HepG2 (cell line): Measurements from ENCODE around the gene CAMK2G. TPM values are rescaled to one million over a fixed set of nuclear protein-coding genes. Genes with fewer than 3 reads are reported as not detected.
A peak's percentile ranks its signal among the peaks of the same experiment; 100 is the strongest.

Experiments
- CBX1 ChIP-seq: IDR thresholded peaks from one replicate; pipeline ENCODE4 v1.6.1; 2016; ENCODE audit warnings: antibody characterized with exemption, low read depth
- EEA1 ChIP-seq: sonication (generic); formaldehyde crosslinking; IDR thresholded peaks from 2 replicates; pipeline ENCODE4 v1.5.1; 2020; ENCODE audit warnings: mild to moderate bottlenecking, missing genetic modification reagents, borderline replicate concordance
- ETV5 ChIP-seq: IDR thresholded peaks from 2 replicates; pipeline ENCODE4 v1.6.1; 2018; ENCODE audit warnings: missing biosample characterization, missing genetic modification reagents, inconsistent platforms, borderline replicate concordance
- GZF1 ChIP-seq: sonication (generic); formaldehyde crosslinking; IDR thresholded peaks from 2 replicates; pipeline ENCODE4 v1.5.1; 2020; ENCODE audit warnings: mild to moderate bottlenecking, missing genetic modification reagents
- HNRNPK ChIP-seq: fragments of 200-400 bp; formaldehyde crosslinking; IDR thresholded peaks from 2 replicates; pipeline ENCODE4 v1.6.1; 2018; ENCODE audit warnings: low read length, low read depth, moderate library complexity, mild to moderate bottlenecking; ENCODE audit not compliant: poor library complexity, severe bottlenecking
- NPAS2 ChIP-seq: sonication (generic); formaldehyde crosslinking; IDR thresholded peaks from 2 replicates; pipeline ENCODE4 v1.8.0; 2022; ENCODE audit warnings: mild to moderate bottlenecking, missing genetic modification reagents, borderline replicate concordance
- NRL ChIP-seq: sonication (generic); formaldehyde crosslinking; IDR thresholded peaks from 2 replicates; pipeline ENCODE4 v1.5.0; 2020; ENCODE audit warnings: missing genetic modification reagents, mild to moderate bottlenecking, moderate library complexity, borderline replicate concordance
- TAF1 ChIP-seq: sonication (generic); formaldehyde crosslinking; IDR thresholded peaks from 2 replicates; pipeline ENCODE4 v1.4.0; 2020; ENCODE audit warnings: missing genetic modification reagents
- XBP1 ChIP-seq: sonication (generic); formaldehyde crosslinking; IDR thresholded peaks from 2 replicates; pipeline ENCODE4 v1.5.0; 2020; ENCODE audit warnings: missing genetic modification reagents
- ZMYM3 ChIP-seq: sonication (generic); formaldehyde crosslinking; IDR thresholded peaks from 2 replicates; pipeline ENCODE4 v1.5.1; 2020; ENCODE audit warnings: mild to moderate bottlenecking, missing genetic modification reagents
- ZNF772 ChIP-seq: sonication (generic); formaldehyde crosslinking; IDR thresholded peaks from 2 replicates; pipeline ENCODE4 v1.5.0; 2020; ENCODE audit warnings: mild to moderate bottlenecking, missing genetic modification reagents
- ZNF839 ChIP-seq: sonication (generic); formaldehyde crosslinking; IDR thresholded peaks from 2 replicates; pipeline ENCODE4 v1.4.0; 2020; ENCODE audit warnings: missing genetic modification reagents, mild to moderate bottlenecking, borderline replicate concordance
- polyA plus RNA-seq, 8 experiments: library from polyadenylated mRNA; depleted of rRNA in 3 of 8; stranded (reverse) in 7 of 8; unstranded in 1 of 8; fragments of >200 nt; fragmentation: Illumina TruSeq in 4 of 8; extraction: Trizol in 4 of 8; gene quantifications; 2 replicates each; pipeline versions ENCODE4 v1.2.1 to v1.2.3, GENCODE V29; 2011 to 2016; ENCODE audit warnings: low read depth in 4 of 8, missing spikeins in 1 of 8, mixed read lengths in 1 of 8; ENCODE audit not compliant: insufficient read depth in 1 of 8
- total RNA-seq, 5 experiments: library from RNA; depleted of rRNA; stranded (reverse); fragments of >200 nt; fragmentation: Illumina TruSeq; extraction: Trizol; gene quantifications; 2 replicates each; pipeline ENCODE4 v1.2.3, GENCODE V29; 2016; ENCODE audit warnings: low read depth in 1 of 5
- TF ChIP-seq, protein P1 (sequence below): sonication (generic); formaldehyde crosslinking; IDR thresholded peaks from 2 replicates; pipeline ENCODE4 v1.4.0; 2020; ENCODE audit warnings: mild to moderate bottlenecking, missing genetic modification reagents
- TF ChIP-seq, protein P2 (sequence below): sonication (generic); formaldehyde crosslinking; IDR thresholded peaks from 2 replicates; pipeline ENCODE4 v1.5.0; 2020; ENCODE audit warnings: missing genetic modification reagents
- TF ChIP-seq, protein P3 (sequence below): sonication (generic); formaldehyde crosslinking; IDR thresholded peaks from 2 replicates; pipeline ENCODE4 v1.9.0; 2021; ENCODE audit warnings: missing genetic modification reagents, borderline replicate concordance
- TF ChIP-seq, protein P4 (sequence below): sonication (generic); IDR thresholded peaks from 2 replicates; pipeline ENCODE4 v1.6.1; 2016; ENCODE audit warnings: low read depth, borderline replicate concordance
- TF ChIP-seq, protein P5 (sequence below): fragments of 450-650 bp; IDR thresholded peaks from 2 replicates; pipeline ENCODE4 v1.6.1; 2017
- TF ChIP-seq, protein P6 (sequence below): IDR thresholded peaks from 2 replicates; pipeline ENCODE4 v1.6.1; 2018; ENCODE audit warnings: missing genetic modification reagents, mild to moderate bottlenecking, missing compliant biosample characterization

CAMK2G gene
- total and polyA plus RNA-seq, 2 of the 13 experiments (the other 11 are each of a cell fraction or from before 2014, with no cell fraction given) = 15.9 to 18.8 TPM

DNA sequence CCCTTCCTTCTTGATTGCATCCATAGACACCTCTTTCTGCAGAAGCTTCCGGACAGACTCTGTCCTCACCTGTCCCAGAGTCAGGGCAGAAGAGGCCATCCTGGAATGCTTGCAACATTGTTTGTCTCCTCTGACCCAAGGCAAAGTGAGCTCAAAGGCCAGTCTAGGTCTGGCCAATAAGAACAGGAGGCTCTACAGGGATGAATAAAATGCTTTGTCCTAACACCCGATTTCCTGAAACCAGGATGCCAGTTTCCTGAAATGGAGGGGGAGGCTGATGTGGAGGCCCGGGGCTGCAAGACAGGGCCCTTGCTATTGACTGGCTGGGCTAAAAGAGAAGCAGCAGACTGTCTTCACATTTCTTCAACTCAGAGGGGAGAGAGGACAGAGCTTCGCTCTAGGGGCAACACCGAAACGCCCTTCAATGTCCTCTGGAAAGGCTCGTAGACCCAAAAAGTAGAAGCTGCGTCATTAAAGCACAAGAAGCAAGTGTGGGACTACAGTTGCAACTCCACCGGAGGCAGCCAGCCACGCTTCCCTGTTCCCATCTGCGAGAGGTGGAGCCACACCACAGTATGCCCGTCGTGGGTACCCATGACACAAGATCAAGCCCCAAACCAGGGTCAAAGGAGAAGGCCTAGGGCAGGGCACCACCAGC is 33.8 kb downstream of the CAMK2G start (continued):
- TF ChIP-seq, protein P1, sequence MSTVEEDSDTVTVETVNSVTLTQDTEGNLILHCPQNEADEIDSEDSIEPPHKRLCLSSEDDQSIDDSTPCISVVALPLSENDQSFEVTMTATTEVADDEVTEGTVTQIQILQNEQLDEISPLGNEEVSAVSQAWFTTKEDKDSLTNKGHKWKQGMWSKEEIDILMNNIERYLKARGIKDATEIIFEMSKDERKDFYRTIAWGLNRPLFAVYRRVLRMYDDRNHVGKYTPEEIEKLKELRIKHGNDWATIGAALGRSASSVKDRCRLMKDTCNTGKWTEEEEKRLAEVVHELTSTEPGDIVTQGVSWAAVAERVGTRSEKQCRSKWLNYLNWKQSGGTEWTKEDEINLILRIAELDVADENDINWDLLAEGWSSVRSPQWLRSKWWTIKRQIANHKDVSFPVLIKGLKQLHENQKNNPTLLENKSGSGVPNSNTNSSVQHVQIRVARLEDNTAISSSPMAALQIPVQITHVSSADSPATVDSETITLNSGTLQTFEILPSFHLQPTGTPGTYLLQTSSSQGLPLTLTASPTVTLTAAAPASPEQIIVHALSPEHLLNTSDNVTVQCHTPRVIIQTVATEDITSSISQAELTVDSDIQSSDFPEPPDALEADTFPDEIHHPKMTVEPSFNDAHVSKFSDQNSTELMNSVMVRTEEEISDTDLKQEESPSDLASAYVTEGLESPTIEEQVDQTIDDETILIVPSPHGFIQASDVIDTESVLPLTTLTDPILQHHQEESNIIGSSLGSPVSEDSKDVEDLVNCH (CRISPR knock-in tag) = no peak
- TF ChIP-seq ZNF839 (no peak), ZNF772 (CRISPR knock-in tag) (peak; percentile 61; the same call in 1 of the 2 replicates), ETV5 (CRISPR knock-in tag) (peak; percentile 97), NPAS2 (CRISPR knock-in tag) (no peak), ZMYM3 (CRISPR knock-in tag) (peak; percentile 73; the same call in 1 of the 2 replicates), TAF1 (CRISPR knock-in tag) (no peak; the same call in 1 of the 2 replicates), XBP1 (CRISPR knock-in tag) (no peak), NRL (no peak), GZF1 (CRISPR knock-in tag) (no peak), HNRNPK (no peak), CBX1 (no peak), EEA1 (CRISPR knock-in tag) (no peak)
- TF ChIP-seq, protein P2, sequence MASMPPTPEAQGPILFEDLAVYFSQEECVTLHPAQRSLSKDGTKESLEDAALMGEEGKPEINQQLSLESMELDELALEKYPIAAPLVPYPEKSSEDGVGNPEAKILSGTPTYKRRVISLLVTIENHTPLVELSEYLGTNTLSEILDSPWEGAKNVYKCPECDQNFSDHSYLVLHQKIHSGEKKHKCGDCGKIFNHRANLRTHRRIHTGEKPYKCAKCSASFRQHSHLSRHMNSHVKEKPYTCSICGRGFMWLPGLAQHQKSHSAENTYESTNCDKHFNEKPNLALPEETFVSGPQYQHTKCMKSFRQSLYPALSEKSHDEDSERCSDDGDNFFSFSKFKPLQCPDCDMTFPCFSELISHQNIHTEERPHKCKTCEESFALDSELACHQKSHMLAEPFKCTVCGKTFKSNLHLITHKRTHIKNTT (CRISPR knock-in tag) = no peak
- TF ChIP-seq, protein P3, sequence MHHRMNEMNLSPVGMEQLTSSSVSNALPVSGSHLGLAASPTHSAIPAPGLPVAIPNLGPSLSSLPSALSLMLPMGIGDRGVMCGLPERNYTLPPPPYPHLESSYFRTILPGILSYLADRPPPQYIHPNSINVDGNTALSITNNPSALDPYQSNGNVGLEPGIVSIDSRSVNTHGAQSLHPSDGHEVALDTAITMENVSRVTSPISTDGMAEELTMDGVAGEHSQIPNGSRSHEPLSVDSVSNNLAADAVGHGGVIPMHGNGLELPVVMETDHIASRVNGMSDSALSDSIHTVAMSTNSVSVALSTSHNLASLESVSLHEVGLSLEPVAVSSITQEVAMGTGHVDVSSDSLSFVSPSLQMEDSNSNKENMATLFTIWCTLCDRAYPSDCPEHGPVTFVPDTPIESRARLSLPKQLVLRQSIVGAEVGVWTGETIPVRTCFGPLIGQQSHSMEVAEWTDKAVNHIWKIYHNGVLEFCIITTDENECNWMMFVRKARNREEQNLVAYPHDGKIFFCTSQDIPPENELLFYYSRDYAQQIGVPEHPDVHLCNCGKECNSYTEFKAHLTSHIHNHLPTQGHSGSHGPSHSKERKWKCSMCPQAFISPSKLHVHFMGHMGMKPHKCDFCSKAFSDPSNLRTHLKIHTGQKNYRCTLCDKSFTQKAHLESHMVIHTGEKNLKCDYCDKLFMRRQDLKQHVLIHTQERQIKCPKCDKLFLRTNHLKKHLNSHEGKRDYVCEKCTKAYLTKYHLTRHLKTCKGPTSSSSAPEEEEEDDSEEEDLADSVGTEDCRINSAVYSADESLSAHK (CRISPR knock-in tag) = no peak
- TF ChIP-seq, protein P4, sequence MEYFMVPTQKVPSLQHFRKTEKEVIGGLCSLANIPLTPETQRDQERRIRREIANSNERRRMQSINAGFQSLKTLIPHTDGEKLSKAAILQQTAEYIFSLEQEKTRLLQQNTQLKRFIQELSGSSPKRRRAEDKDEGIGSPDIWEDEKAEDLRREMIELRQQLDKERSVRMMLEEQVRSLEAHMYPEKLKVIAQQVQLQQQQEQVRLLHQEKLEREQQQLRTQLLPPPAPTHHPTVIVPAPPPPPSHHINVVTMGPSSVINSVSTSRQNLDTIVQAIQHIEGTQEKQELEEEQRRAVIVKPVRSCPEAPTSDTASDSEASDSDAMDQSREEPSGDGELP = peak; percentile 55; the same call in 1 of the 2 replicates
- TF ChIP-seq, protein P5, sequence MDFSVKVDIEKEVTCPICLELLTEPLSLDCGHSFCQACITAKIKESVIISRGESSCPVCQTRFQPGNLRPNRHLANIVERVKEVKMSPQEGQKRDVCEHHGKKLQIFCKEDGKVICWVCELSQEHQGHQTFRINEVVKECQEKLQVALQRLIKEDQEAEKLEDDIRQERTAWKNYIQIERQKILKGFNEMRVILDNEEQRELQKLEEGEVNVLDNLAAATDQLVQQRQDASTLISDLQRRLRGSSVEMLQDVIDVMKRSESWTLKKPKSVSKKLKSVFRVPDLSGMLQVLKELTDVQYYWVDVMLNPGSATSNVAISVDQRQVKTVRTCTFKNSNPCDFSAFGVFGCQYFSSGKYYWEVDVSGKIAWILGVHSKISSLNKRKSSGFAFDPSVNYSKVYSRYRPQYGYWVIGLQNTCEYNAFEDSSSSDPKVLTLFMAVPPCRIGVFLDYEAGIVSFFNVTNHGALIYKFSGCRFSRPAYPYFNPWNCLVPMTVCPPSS = no peak
- TF ChIP-seq, protein P6, sequence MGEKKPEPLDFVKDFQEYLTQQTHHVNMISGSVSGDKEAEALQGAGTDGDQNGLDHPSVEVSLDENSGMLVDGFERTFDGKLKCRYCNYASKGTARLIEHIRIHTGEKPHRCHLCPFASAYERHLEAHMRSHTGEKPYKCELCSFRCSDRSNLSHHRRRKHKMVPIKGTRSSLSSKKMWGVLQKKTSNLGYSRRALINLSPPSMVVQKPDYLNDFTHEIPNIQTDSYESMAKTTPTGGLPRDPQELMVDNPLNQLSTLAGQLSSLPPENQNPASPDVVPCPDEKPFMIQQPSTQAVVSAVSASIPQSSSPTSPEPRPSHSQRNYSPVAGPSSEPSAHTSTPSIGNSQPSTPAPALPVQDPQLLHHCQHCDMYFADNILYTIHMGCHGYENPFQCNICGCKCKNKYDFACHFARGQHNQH (CRISPR knock-in tag) = peak; percentile 40; the same call in 1 of the 2 replicates
